HG02798 (cell line): ENCODE measurements around the gene DCDC2C.
"Not testable (repeated sequence)": the region's sequence is repeated elsewhere in the genome, so short reads cannot be mapped to it uniquely, and the experiment has no call there.

Source experiments
- ATAC-seq: cut with Tn5 transposase; IDR thresholded peaks from one replicate; pipeline ENCODE4 v1.9.1; 2021; ENCODE audit warnings: mild to moderate bottlenecking; ENCODE audit not compliant: unreplicated experiment, poor library complexity

DCDC2C gene

GRCh38 chr2:3806730-3807129 is 103.4 kb downstream of the DCDC2C start:
- no peak for ATAC-seq

DNA sequence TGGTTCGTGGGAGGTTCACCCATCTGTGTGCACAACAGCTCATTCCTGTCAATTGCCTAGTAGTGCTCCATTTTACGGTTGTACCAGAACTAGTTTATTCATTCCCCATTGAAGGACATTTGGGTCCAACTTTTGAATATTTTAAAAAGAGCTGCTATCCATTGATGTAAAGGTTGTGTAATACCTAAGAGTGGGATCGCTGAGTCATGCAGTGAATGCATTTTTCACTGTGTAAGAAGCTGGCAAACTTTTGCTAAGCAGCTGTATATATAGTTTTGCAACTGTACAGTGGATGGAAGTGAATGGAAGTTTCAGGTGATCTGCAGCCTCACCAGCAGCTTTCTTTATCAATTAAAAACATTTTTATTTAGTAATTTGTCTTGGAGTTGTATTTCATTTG is 104.5 kb downstream of the DCDC2C start:
- ATAC-seq = no peak

DNA sequence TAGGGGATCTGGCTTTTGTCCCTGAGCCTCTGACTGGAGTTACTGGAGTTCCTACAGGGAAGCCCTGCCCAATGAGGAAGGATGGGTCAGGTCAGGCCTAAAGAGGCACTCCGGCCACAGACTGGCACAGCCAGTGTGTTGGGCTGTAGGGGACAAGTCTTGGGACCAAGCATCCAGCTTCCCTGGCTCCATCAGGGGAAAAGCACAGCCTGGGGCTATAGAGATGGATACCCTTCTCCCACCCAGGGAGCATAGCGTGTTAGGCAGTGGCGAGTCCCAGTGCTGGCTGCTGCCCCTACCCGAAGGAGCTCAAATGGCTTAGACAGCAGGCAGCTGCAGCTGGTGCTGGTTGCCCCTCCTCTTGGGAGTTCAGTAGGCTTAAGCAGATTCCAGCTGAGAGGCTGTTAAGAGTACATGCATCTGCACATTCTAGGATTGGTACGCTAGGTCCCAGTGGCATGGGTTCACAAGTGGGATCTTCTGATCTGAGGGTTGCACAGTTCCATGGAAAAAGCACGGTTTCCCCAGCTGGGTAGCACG is 111.4 kb downstream of the DCDC2C start:
- no peak for ATAC-seq

- not testable (repeated sequence) for ATAC-seq
Measured at GRCh38 chr2:3817144-3817543, 113.8 kb downstream of the DCDC2C start.

DNA sequence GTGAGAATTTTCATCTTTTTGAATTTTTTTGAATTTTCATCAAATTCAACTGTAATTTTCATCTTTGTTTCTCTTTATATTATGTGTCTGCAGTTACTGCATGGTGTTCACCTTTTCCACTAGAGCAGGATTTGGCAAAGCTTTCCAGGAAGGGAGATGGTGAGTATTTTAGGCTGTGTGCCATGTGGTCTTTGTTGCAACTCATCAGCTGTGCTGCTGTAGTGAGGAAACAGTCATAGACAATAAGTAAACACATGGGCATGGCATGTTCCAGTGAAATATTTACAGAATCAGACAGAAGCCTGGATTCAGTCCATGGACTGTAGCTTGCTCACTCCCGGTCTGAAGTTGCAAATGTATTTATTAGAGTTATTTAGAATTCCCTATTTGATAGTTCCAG is 120.4 kb downstream of the DCDC2C start:
- ATAC-seq = no peak

- peak; percentile 63 for ATAC-seq
Measured at GRCh38 chr2:3827673-3828575, 124.5 kb downstream of the DCDC2C start.

- ATAC-seq = no peak
Measured at GRCh38 chr2:3830796-3831195, 127.4 kb downstream of the DCDC2C start.

GRCh38 chr2:3837086-3837485 is 133.7 kb downstream of the DCDC2C start:
- no peak for ATAC-seq

GRCh38 chr2:3838348-3838747 is 135.0 kb downstream of the DCDC2C start:
- no peak for ATAC-seq

GRCh38 chr2:3839476-3839875 is 136.1 kb downstream of the DCDC2C start:
- no peak for ATAC-seq

DNA sequence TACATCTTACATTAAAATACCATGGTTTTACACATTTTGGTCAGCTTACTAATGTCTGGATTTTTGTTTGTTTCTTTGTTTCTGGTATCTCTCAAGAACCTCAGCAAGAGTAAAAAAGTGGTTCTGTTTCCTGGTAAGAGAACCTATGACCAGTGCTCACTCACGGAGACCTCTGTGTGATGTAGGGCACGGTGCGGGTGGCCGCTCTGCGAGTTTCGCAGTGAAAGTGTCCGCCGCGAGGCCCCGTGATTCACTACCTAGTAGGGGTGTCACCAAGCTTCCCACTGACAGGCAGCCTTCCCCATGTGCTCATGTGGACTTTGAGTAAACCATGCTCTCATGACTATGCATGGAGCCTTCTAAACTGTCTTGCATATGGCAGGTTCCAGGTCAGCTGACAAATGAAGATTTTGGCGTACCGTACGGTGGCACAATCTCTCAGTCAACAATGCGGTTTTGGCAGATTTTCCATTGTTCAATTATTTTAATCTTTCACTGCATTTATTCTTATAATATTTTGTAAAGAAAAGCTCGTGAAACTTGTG is 137.3 kb downstream of the DCDC2C start:
- no peak for ATAC-seq

DNA sequence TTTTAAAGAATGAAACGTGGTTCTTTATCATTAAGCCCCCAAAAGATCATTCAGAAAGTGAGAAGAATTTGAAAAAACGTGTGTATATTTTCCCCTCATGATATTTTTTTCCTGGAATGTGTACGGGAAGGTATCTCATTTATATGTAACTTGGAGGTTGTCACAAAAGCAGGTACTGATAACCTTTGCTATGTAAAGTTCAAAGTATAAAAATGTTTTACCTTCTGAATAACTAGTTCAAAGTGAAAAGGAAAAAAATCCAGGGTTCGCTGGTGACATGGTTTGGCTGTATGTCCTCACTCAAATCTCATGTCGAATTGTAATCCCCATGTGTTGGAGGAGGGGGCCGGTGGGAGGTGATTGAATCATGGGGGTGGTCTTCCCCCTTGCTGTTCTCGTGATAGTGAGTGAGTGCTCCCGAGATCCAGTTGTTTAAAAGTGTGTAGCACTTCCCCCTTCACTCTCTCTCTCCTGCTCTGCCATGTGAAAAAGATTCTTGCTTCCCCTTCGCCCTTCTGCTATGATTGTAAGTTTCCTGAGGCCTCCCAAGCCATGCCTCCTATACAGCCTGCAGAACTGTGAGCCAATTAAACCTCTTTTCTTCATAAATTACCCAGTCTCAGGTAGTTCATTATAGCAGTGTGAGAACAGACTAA is 144.2 kb downstream of the DCDC2C start:
- no peak for ATAC-seq

DNA sequence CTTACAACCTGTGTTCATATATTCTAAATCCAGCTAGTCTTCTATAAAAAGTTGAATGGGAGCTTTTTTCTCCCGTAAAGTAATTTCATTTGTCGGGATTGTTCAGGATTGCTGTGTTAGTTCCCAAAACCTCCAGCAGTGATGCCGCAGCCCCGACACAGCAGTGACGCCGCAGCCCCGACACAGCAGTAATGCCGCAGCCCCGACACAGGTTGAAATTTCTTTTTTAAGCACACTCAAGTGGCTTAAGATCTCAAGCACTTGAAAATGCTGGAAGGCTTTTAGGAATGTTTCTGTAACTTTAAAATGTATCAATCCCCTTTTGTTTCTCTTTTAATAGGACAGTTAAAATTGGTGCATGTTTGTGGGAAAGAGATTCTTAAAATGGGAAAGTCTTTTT is 145.4 kb downstream of the DCDC2C start:
- ATAC-seq = no peak

- ATAC-seq = no peak
Measured at GRCh38 chr2:3849213-3849612, 145.8 kb downstream of the DCDC2C start.

- ATAC-seq = no peak
Measured at GRCh38 chr2:3857576-3857975, 154.2 kb downstream of the DCDC2C start.

DNA sequence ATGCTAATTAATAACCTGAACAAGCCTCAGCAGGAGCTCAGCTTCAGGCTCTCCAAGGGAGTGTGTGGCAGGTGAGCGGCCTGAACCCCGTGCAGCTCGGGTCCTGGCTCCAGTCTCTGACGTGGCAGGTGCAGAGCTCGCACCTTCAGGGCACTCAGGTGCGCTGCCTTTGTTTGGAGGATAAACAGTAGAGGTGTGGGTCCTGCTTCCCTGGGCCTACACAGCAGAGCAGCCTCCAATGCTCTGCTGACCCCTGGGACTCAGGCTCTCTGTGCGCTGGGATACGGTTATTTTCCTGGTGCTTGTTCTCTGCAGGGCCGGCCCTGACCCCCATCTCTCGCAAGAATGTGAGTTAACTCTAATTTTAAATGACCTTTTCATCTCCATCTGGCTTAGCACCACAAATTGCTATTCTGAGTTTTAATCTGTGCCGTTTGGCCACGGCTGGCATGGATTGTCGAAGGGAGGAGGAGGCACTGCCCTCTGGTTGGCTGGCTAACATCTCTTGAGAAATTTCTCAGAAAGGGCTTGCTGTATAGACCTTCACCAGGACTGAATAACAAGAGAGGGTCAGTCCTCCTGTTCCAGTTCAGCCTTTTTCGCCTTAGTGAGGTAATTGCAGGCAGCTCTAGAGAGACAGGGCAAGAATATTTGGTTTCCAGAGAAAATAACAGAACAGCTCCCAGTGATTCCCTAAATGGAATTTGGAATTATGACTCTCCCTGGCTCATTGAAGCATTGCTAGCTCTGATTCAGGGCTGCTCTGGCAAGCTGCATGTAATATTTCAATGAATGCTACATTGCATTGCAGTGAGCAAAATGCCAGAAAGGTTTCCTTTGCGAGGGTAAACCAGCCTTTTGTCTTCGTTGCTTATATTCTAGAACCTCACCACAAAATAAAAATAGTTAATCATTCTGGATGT is 161.8 kb downstream of the DCDC2C start:
- ATAC-seq = no peak

GRCh38 chr2:3867469-3867868 is 164.1 kb downstream of the DCDC2C start:
- ATAC-seq = no peak

DNA sequence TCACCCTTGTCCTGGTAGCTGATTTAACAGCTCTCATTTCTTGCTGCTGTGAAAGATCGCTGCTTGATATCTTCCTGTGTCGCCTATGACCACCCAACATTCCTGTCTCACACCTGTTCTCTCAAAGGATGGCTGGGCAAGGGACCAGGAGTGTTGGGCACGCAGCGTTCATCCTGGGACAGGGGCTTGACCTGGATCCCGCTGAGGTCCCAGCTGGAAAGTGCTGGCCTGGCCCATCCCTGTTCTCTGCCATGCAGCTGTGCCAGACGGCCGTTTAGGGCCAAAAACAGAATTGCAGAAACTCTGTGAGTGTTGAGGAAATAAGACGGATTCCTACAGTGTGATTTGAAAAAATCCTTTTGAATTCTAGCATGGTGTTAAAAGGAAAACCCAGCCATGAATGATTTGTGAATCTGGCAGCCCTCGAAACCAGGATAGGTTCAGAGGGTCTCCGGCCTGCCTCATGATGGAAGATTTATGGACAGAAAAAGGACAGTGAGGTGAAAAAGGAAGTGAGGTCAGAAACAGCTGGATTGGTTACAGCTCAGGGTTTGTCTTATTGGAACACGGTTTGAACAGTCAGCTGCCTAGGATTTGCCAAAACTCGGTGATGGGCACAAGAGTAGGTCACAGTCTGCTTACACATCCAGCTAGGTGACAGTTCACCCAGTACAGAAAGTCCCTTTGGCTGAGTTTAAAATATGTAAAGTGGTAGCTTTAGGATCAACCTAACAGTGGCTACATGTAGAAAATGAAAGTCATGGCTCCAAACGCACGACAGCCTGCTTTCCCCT is 164.8 kb downstream of the DCDC2C start:
- no peak for ATAC-seq

GRCh38 chr2:3870222-3870621 is 166.8 kb downstream of the DCDC2C start:
- ATAC-seq = no peak
